Measurements from ENCODE around the gene TGM1.

TGM1 gene

DNA sequence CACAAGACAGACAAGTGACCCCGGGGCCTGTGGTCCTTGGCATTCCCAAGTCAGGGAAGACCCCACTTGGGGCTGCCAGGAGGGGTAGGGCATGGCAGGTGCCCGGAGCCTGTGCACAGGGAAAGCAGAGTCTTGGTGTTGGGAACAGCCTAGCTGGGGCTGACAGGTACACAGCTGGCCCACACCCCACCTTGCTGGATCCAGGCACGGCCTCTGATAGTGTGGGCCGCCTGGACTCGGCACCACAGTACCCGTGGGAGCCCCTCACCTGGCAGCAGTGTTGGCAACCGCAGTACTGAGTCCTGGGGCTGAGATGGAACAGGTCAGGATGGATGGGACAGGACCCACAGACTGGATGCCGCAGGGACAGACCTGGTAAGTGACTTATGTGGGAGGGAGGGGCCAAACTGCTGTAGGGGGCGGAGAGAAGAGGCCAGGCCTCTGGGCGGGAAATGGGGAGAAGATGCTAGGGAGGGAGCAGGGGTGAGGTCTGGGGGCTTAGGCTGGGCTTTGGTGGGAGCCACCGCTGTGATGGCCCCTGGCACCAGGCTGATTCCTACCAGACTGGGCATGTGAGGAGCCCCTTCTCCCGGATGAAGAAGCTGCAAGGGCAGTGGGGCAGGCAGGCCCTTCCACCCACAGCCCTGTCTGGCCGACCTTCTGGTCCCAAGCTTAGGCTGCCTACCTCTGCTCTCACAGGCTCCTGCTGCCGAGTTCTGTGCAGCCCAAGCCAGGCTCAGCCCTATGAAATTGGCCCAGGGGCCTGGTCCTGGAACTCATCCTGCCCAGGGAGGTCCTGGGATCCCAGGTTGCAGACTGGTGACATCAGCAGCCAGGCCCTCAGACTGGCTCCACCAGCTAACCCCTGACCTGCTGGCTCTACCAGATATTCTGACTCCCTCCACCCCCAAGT lies at the start of gene TGM1:
TGM1 (minus strand) TSS at position 357 of the 913 bp plus-strand sequence. CDS start 825 bp downstream, outside the sequence.
- DNase-seq: no peak

- DNase-seq: no peak
Measured at GRCh38 chr14:24311837-24312615, 49.0 kb upstream of the TGM1 start.

DNA sequence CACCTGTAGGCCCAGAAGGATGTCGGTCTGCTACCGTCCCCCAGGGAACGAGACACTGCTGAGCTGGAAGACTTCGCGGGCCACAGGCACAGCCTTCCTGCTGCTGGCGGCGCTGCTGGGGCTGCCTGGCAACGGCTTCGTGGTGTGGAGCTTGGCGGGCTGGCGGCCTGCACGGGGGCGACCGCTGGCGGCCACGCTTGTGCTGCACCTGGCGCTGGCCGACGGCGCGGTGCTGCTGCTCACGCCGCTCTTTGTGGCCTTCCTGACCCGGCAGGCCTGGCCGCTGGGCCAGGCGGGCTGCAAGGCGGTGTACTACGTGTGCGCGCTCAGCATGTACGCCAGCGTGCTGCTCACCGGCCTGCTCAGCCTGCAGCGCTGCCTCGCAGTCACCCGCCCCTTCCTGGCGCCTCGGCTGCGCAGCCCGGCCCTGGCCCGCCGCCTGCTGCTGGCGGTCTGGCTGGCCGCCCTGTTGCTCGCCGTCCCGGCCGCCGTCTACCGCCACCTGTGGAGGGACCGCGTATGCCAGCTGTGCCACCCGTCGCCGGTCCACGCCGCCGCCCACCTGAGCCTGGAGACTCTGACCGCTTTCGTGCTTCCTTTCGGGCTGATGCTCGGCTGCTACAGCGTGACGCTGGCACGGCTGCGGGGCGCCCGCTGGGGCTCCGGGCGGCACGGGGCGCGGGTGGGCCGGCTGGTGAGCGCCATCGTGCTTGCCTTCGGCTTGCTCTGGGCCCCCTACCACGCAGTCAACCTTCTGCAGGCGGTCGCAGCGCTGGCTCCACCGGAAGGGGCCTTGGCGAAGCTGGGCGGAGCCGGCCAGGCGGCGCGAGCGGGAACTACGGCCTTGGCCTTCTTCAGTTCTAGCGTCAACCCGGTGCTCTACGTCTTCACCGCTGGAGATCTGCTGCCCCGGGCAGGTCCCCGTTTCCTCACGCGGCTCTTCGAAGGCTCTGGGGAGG lies 47.9 kb upstream of the TGM1 start, which contains the start of gene LTB4R:
LTB4R (plus strand) TSS at position 857 of the 959 bp plus-strand sequence. CDS start 4,150 bp downstream, outside the sequence.
- peak; percentile 72 for DNase-seq

GRCh38 chr14:24310265-24310645 lies 47.3 kb upstream of the TGM1 start:
- DNase-seq: no peak

DNA sequence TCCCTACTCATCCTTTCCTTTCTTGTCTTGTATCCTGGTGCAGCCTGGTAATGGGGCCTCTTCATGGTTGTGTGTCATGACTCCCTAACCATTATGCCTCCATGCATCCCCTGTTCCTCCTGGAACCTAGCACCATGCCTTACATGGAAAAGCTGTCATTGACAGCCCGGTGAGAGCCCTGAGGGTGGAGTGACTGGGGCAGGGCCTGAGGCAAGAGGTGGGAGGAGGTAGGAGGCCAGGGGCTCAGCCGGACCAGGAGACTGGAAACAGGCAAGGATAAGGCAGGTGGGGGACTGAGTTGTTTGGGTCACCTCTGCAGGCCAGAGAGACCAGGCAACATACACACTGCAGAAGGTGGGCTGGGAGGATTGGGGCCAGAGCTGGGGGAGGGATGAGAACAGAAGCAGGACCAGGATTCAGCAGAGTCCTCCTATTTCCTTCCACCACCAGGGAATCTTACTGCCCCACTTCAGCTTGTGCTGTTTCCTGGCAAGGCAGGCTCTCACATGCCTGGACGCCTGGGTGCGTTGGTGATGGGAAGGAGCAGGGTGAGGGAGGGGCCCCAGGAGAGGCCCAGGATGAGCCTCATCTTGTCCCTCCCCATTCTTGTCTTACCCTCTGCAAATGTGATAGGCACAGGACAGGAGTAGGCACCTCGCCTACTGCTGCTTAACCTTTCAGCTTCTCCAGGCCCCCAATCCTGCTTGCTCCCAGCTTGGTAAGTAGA lies 46.7 kb upstream of the TGM1 start, which contains the start of gene LTB4R2:
LTB4R2 (plus strand) TSS at position 603 of the 727 bp plus-strand sequence. CDS start 525 bp downstream, outside the sequence.
- no peak for DNase-seq

DNA sequence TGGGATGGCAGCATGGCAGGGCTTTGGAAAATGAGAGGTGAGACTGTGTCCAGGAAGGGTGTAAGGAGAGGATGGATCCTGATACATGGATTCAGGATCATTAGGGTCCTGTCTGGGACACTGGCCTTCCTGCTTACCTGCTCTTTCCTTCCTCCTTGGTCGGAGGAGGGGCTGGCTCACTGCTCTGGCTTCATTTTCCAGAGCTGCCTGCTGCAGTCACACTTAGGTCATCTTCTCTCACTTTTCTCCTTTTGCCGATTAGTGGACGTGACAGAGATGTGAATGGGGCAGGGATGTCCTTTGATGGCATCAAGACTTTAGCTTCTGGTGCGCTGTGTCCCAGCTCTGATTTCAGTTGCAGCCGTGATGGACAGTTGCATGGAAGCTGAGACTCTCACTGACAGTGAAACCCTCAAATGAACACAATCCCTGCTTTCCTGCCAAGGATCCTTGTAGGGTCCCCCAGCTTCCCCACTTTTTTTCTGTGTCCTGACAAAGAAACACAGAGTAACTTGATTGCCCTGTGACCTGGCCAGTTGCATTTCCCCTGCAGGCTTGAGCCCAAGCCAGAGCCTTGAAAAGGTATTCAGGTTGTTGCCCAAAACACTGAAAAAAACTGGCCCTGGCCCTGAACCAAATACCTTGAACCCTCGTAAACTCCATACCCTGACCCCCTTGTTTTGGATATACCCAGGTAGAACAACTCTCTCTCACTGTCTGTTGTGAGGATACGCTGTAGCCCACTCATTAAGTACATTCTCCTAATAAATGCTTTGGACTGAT lies 45.6 kb upstream of the TGM1 start:
- DNase-seq: no peak

DNA sequence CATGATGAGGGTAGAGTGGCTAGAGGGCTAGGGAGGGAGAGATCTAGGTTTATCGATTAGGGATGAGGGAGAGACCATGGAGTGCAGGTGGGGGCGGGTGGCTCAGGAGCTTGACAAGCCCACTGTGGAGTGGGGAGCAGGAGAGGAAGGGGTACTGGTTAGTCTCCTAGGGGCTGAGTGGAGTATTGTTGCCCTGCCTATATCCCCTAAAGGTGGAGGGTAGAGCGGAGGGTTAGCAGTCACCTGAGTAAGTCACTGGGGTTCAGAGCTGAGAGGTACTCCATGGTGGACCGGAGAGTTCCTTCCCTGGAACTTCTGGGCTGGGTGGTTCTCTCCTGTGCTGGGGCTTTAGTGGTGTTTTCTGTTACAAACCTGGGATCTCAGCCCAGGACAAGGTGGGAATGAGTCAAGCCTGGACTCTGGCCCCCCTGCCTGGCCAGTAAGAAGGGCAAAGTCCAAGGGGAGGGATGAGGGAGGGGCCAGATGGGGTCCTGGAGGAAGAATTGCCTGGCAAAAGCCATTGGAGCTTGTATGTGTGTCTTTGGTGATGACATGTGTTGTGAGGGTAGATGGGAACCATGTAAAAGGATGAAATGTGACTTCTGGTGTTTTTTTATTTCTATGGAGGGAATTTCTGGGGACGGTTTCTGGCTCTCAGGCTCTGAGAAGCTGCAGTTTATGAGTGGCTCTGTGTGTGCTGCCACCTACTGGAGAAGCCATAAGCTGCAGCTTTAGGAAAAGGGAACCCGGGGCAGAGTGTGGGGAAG lies 44.8 kb upstream of the TGM1 start, which contains the start of gene CIDEB:
CIDEB (minus strand) TSS at position 403 of the 767 bp plus-strand sequence; CDS start at position 284, 119 bp downstream.
- DNase-seq: no peak

DNA sequence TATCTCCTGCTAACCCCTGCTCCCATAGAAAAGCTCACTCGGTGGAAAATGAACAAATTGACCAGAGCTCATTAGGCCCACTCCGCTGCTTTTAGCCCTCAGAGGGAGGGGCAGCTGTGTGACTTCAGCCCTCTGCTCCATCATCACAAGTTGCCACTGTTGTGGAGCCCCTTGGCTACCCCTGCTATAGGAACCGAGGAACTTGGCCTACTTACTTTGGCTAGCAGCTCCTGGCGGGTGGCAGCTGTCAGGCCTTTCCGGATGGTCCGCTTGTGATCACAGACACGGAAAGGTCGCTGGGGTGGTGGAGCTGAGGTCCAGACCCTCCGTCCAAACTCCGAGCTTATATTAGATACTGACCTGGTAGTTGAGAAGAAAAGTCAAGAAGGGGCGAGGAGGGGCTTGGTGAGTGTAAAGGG lies 44.2 kb upstream of the TGM1 start:
- DNase-seq: no peak

DNA sequence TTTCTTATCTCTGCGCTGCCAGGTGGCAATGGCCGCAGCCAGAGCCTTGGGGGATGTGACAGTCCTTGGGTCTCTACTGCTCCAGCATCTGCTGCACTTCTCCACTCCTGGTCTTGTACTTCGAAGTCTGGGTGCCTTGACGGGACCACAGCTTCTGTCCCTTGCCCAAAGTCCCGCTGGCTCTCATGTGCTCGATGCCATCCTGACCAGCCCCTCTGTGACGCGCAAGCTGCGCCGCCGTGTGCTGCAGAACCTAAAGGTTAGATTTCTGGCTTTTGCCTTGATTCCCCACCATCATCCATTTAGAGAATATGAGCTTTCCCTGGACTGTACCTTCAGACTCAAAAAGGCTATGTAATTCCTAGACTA lies 41.0 kb upstream of the TGM1 start:
- no peak for DNase-seq

DNA sequence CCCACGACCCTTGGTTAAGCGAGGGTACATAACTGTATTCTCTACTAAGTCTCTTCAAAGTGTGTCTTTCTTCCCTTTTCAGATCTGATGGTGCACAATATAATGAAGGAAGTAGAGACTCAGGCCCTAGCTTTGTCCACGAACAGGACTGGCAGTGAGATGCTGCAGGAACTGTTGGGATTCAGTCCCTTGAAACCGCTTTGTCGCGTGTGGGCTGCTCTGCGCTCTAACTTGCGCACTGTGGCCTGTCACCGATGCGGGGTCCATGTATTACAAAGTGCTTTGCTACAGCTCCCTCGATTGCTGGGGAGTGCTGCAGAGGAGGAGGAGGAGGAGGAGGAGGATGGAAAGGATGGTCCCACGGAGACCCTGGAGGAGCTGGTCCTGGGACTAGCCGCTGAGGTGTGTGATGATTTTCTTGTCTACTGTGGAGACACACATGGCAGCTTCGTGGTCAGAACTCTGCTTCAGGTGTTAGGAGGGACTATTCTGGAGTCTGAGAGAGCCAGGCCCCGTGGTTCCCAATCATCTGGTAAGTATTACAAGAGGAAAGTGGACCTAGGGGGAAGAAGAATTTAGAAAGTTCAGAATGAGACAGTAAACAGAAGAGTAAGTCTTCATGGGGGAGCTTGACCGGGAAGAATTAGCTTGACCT lies 37.5 kb upstream of the TGM1 start:
- DNase-seq: no peak

- DNase-seq: peak; percentile 94
Measured at GRCh38 chr14:24299255-24300191, 36.5 kb upstream of the TGM1 start, which contains the start of the genes DHRS1 and NOP9. DHRS1 (minus strand) TSS chr14:24299780; CDS start chr14:24299106, 674 bp downstream. NOP9 (plus strand) TSS chr14:24299850; CDS start chr14:24299955, 105 bp downstream.

DNA sequence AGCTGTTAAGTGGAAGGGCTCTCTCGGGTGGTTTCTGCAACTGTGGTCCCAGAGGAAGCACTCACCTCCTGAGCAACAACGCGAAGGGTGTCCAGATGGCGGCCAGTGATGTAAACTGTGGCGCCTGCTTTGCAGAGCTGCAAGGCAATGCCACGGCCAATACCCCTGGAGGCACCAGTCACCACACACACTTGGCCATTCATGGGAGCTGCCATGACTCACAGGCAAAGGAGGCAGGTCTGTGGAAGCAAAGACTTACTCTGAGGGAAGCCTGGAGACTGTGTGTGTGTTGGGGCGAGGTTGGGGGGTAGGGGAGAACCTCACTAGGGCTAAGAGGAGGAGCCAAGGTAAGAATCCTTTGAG lies 35.9 kb upstream of the TGM1 start:
- DNase-seq: no peak

DNA sequence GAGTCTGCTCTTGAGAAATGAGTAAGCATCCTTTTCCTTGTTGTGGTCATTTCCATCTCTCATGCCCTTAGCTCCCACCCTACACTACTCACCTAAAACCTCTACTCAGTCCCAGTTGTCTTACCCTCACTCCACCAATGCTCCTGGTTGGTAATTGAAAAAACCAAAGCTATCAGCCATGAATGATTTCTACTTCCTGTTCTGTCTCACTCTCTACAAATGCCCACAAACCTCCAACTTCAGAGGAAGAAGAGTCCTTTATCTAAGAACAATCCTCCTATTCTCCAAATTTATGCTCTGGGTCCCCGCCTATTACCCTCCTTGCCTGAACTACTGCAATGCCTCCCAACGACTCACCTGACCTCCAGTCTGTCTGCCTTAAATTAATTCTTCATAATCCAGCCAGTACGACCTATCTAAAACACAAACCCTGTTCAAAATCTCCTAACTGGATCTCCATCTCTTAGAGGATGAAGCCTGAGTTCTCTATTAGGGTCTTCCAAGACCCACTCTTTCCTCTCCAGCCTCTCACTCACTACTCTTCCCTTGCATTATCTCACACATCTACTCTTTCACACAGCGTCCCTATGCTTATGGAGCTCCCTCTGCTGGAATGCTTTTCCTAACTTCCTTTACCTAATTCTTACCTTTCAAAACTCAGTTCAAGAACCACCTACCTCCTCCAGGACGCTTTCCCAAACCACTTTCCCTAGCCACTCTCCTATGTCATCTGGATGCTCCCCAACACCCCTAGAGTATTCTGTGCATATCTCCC lies 34.4 kb upstream of the TGM1 start:
- no peak for DNase-seq

DNA sequence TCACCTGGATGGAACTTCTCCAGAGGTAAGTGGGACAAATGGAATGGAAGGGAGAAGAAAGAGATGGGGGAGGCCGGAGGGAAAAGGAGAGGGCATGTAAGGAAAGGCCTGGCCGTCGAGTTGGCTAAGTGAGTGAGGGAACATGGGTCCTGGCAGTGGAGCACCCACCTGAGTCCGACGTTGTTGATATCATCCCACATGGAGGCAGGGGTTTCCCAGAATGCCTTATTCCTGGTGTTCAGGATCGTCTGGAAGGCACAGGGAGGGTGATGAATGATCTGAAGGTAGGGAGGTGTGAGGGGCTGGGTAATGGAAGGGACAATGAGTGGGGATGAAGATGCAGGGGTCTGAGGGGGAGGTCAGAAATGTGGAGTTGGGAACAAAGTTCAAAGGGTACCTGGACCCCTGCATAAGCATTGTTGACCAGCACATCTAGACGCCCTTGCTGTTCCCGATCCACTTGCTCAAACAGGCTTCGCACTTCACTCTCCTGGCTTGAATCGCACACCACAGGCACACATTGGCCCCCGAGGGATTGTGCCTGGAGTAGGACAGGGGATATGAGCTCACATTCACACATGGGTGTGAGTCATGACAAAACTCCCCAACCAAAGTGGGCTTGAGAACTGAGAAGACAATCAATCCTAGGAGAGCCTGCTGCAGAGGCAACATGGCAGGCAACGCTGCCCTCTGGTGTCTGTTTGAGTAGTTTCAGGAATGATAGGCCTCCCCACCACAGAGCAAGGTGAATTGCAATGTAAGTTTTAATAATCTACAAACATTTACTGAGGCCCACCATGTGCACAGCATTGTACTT lies 33.6 kb upstream of the TGM1 start:
- peak; percentile 47 for DNase-seq

DNA sequence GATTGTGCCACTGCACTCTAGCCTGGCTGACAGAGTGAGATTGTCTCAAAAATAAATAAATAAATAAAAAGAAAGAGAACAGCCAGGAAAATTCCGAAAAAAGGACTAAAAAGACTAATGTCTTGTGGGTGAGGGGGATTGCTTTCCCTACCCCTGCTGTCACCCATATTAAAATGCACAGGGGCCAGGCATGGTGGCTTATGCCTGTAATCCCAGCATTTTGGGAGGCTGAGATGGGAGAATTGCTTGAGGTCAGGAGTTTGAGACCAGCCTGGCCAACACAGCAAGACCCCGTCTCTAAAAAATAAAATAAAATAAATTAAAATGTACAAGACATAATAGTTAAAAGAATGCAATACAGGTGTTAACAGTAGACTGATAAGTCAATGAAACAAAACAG lies 30.5 kb upstream of the TGM1 start:
- no peak for DNase-seq

- no peak for DNase-seq
Measured at GRCh38 chr14:24292118-24292807, 29.3 kb upstream of the TGM1 start.

Measured in NCI-H2107 (cell line).